ENCODE results near the gene TADA2B.
"Not testable (repeated sequence)": the region's sequence is repeated elsewhere in the genome, so short reads cannot be mapped to it uniquely, and the experiment has no call there.

TADA2B gene

GRCh38 chr4:7086384-7086783 is 43.2 kb downstream of the TADA2B start:
- no peak for FAIRE-seq

GRCh38 chr4:7087036-7087435 is 43.9 kb downstream of the TADA2B start:
- FAIRE-seq = no peak

- FAIRE-seq = no peak
Measured at GRCh38 chr4:7089213-7089986, 46.2 kb downstream of the TADA2B start.

- FAIRE-seq = no peak
Measured at GRCh38 chr4:7092026-7092425, 48.9 kb downstream of the TADA2B start.

- FAIRE-seq = no peak
Measured at GRCh38 chr4:7094916-7095315, 51.7 kb downstream of the TADA2B start.

- no peak for FAIRE-seq
Measured at GRCh38 chr4:7095611-7096155, 52.5 kb downstream of the TADA2B start.

- no peak for FAIRE-seq
Measured at GRCh38 chr4:7096236-7096635, 53.1 kb downstream of the TADA2B start.

GRCh38 chr4:7101692-7102515 is 58.7 kb downstream of the TADA2B start:
- FAIRE-seq = no peak

GRCh38 chr4:7102516-7102909 is 59.3 kb downstream of the TADA2B start:
- FAIRE-seq = not testable (repeated sequence)

- no peak for FAIRE-seq
Measured at GRCh38 chr4:7103031-7103606, 59.9 kb downstream of the TADA2B start.

GRCh38 chr4:7103607-7104365 is 60.6 kb downstream of the TADA2B start:
- no peak for FAIRE-seq

GRCh38 chr4:7104366-7105031 is 61.3 kb downstream of the TADA2B start:
- FAIRE-seq = no peak

GRCh38 chr4:7105276-7105675 is 62.1 kb downstream of the TADA2B start:
- FAIRE-seq = no peak

- no peak for FAIRE-seq
Measured at GRCh38 chr4:7107166-7107905, 64.2 kb downstream of the TADA2B start.

All from islet of Langerhans (tissue), 1 donor.